H9 (cell line): ENCODE measurements around the gene ZNF593. TPM values are rescaled to one million over a fixed set of nuclear protein-coding genes. Genes with fewer than 3 reads are reported as not detected.

Experiments used
- DNase-seq: peaks from one replicate; pipeline ENCODE4 v3.0.0-alpha.2; 2017
- H2AFZ ChIP-seq: one replicate; pipeline ENCODE4 v1.6.1; 2013; ENCODE audit warnings: mild to moderate bottlenecking, low read length, control low read depth, moderate library complexity
- H2AK5ac ChIP-seq: 2 replicates; pipeline ENCODE4 v1.6.1; 2013; ENCODE audit warnings: low read length, control low read depth, mixed read lengths; ENCODE audit not compliant: insufficient read length
- H2BK120ac ChIP-seq: one replicate; pipeline ENCODE4 v1.6.1; 2013; ENCODE audit warnings: low read depth, mild to moderate bottlenecking, low read length, control low read depth, inconsistent platforms; ENCODE audit not compliant: poor library complexity, severe bottlenecking
- H2BK12ac ChIP-seq: 2 replicates; pipeline ENCODE4 v1.6.1; 2013; ENCODE audit warnings: low read length, control low read depth, mixed read lengths, low read depth; ENCODE audit not compliant: insufficient read length
- H2BK15ac ChIP-seq: 2 replicates; pipeline ENCODE4 v1.6.1; 2013; ENCODE audit warnings: low read depth, low read length, control low read depth
- H2BK20ac ChIP-seq: one replicate; pipeline ENCODE4 v1.6.1; 2013; ENCODE audit warnings: low read depth, mild to moderate bottlenecking, low read length, control low read depth, inconsistent platforms; ENCODE audit not compliant: poor library complexity, severe bottlenecking
- H2BK5ac ChIP-seq: 2 replicates; pipeline ENCODE4 v1.6.1; 2013; ENCODE audit warnings: low read length, control low read depth, mixed read lengths; ENCODE audit not compliant: insufficient read length
- H3K14ac ChIP-seq: 2 replicates; pipeline ENCODE4 v1.6.1; 2013; ENCODE audit warnings: low read length, control low read depth; ENCODE audit not compliant: insufficient read depth
- H3K18ac ChIP-seq: 2 replicates; pipeline ENCODE4 v1.6.1; 2013; ENCODE audit warnings: low read depth, mild to moderate bottlenecking, mixed read lengths, low read length, control low read depth; ENCODE audit not compliant: insufficient read length
- H3K23ac ChIP-seq: 2 replicates; pipeline ENCODE4 v1.6.1; 2013; ENCODE audit warnings: low read length, control low read depth, mixed read lengths, low read depth; ENCODE audit not compliant: insufficient read length
- H3K23me2 ChIP-seq: 2 replicates; pipeline ENCODE4 v1.6.1; 2013; ENCODE audit warnings: low read depth, mild to moderate bottlenecking, mixed read lengths, low read length, control low read depth; ENCODE audit not compliant: insufficient read length, poor library complexity, severe bottlenecking
- H3K27ac ChIP-seq: 2 replicates; pipeline ENCODE4 v1.5.1; 2013; ENCODE audit warnings: low read length, control low read depth, mixed read lengths, low read depth; ENCODE audit not compliant: insufficient read length
- H3K27me3 ChIP-seq: 2 replicates; pipeline ENCODE4 v1.6.1; 2013; ENCODE audit warnings: low read length, control low read depth, inconsistent platforms; ENCODE audit not compliant: insufficient read depth
- H3K4ac ChIP-seq: 2 replicates; pipeline ENCODE4 v1.6.1; 2013; ENCODE audit warnings: low read depth, mild to moderate bottlenecking, control low read depth, inconsistent platforms, low read length, moderate library complexity
- H3K4me1 ChIP-seq: 2 replicates; pipeline ENCODE4 v1.6.1; 2013; ENCODE audit warnings: low read length, control low read depth, inconsistent platforms; ENCODE audit not compliant: insufficient read depth
- H3K4me2 ChIP-seq: 2 replicates; pipeline ENCODE4 v1.6.1; 2013; ENCODE audit warnings: low read length, control low read depth, mixed read lengths; ENCODE audit not compliant: insufficient read length, insufficient read depth
- H3K56ac ChIP-seq: 2 replicates; pipeline ENCODE4 v1.6.1; 2013; ENCODE audit warnings: low read depth, mild to moderate bottlenecking, mixed read lengths, low read length, control low read depth; ENCODE audit not compliant: insufficient read length
- H3K79me1 ChIP-seq: 2 replicates; pipeline ENCODE4 v1.6.1; 2013; ENCODE audit warnings: low read depth, mild to moderate bottlenecking, moderate library complexity, low read length, control low read depth, inconsistent platforms; ENCODE audit not compliant: insufficient read depth, poor library complexity, severe bottlenecking
- H3K79me2 ChIP-seq: 2 replicates; pipeline ENCODE4 v1.6.1; 2013; ENCODE audit warnings: low read length, control low read depth, inconsistent platforms; ENCODE audit not compliant: insufficient read depth
- H3K9ac ChIP-seq: 2 replicates; pipeline ENCODE4 v1.6.1; 2013; ENCODE audit warnings: low read length, control low read depth, mixed read lengths; ENCODE audit not compliant: insufficient read length; ENCODE audit errors: extremely low read depth
- H3K9me3 ChIP-seq: one replicate; pipeline ENCODE4 v1.6.1; 2013; ENCODE audit warnings: low read depth, low read length, inconsistent platforms; ENCODE audit not compliant: control insufficient read depth
- H3T11ph ChIP-seq: one replicate; pipeline ENCODE4 v1.6.1; 2013; ENCODE audit warnings: mild to moderate bottlenecking, low read length, control low read depth, inconsistent platforms
- H4K20me1 ChIP-seq: one replicate; pipeline ENCODE4 v1.6.1; 2013; ENCODE audit not compliant: control insufficient read depth, insufficient read length, insufficient read depth
- H4K5ac ChIP-seq: 2 replicates; pipeline ENCODE4 v1.6.1; 2013; ENCODE audit warnings: low read depth, mild to moderate bottlenecking, mixed read lengths, low read length, control low read depth; ENCODE audit not compliant: insufficient read length
- H4K8ac ChIP-seq: replicated peaks from 2 replicates; pipeline ENCODE4 v1.6.1; 2013; ENCODE audit warnings: low read length, control low read depth, mixed read lengths, low read depth; ENCODE audit not compliant: insufficient read length
- H4K91ac ChIP-seq: 2 replicates; pipeline ENCODE4 v1.6.1; 2013; ENCODE audit warnings: low read depth, mild to moderate bottlenecking, moderate library complexity, mixed read lengths, low read length, control low read depth; ENCODE audit not compliant: insufficient read length
- H3K27ac Mint-ChIP-seq, 3 experiments: 2 replicates in 2 of 3; 3 replicates in 1 of 3; pipeline ENCODE4 v1.8.0; 2020 to 2021; ENCODE audit warnings: mixed read lengths in 3 of 3, mild to moderate bottlenecking in 1 of 3, moderate library complexity in 1 of 3
- H3K27me3 Mint-ChIP-seq: 2 replicates; pipeline ENCODE4 v1.8.0; 2021; ENCODE audit warnings: low read depth, mild to moderate bottlenecking, moderate library complexity, mixed read lengths
- H3K36me3 Mint-ChIP-seq, 3 experiments: 2 replicates in 2 of 3; 3 replicates in 1 of 3; pipeline ENCODE4 v1.8.0; 2020 to 2021; ENCODE audit warnings: low read depth in 3 of 3, mixed read lengths in 3 of 3; ENCODE audit not compliant: insufficient read depth in 1 of 3
- H3K4me1 Mint-ChIP-seq, 2 experiments: 2 replicates each; pipeline ENCODE4 v1.8.0; 2020; ENCODE audit warnings: mixed read lengths in 2 of 2
- H3K4me3 Mint-ChIP-seq, 2 experiments: 2 replicates in 1 of 2; 3 replicates in 1 of 2; pipeline ENCODE4 v1.8.0; 2020 to 2021; ENCODE audit warnings: mild to moderate bottlenecking in 2 of 2, mixed read lengths in 2 of 2, moderate library complexity in 1 of 2
- H3K9me3 Mint-ChIP-seq, 2 experiments: 2 replicates in 1 of 2; 3 replicates in 1 of 2; pipeline ENCODE4 v1.8.0; 2020; ENCODE audit warnings: mild to moderate bottlenecking in 2 of 2, mixed read lengths in 2 of 2, moderate library complexity in 1 of 2
- WGBS: extraction: QIAGEN DNeasy Blood & Tissue Kit; methylation state at CpG from one replicate; pipeline ENCODE4 v1.1.7; 2013; ENCODE audit warnings: missing lambda C conversion rate, low lambda C conversion rate, mixed read lengths; ENCODE audit not compliant: insufficient read length; ENCODE audit errors: extremely low coverage; 5-methylcytosine and 5-hydroxymethylcytosine counted together
- total RNA-seq: library from RNA; stranded (reverse); gene quantifications from 2 replicates; pipeline ENCODE4 v1.2.1, GENCODE V29; 2021
- TF ChIP-seq, protein P1 (sequence below): fragments of 200-600 bp; sonication (generic); conservative IDR thresholded peaks from 3 replicates; pipeline ENCODE4 v1.8.0; 2021; ENCODE audit warnings: antibody characterized with exemption, mild to moderate bottlenecking

Gene ZNF593
- total RNA-seq, 1 experiment from 2014 or later = 48.2 TPM

DNA sequence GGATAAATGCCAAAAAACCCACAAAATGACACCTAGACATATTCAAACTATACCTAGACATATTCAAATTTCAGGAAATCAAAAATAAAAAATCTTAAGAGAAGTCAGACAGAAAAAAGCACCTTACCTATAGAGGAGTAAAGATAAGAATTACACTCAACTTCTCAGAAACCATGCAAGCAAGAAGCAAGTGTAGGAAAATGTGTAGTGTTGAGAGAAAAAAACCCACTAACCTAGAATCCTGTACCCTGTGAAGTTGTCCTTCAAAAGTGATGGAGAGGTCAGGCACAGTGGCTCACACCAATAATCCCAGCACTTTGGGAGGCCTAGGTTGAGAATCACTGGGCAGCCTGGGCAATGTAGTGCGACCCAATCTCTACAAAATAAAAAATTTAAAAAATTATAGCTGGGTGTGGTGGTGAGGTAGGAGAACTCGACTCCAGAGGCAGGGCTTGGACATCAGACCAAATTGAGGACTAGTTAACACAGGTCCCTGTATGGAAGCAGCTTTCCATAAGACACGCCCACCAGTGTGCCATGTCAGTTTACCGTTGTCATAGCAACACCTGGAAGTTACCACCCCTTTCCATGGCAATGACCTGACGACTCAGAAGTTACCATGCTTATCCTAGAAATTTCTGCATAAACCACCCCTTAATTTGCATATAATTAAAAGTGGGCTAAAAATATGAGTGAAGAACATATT lies 37.4 kb upstream of the ZNF593 start:
- Histone ChIP-seq H2BK20ac (no peak overlapping the region), H3K4ac (no peak overlapping the region), H3K18ac (no peak overlapping the region), H2BK5ac (no peak overlapping the region), H3K79me2 (no peaks in the 10 kb centered on the region), H3K27ac (no peak overlapping the region), H3K9ac (no peak overlapping the region), H3K4me1 (no peaks in the 10 kb centered on the region), H2AK5ac (no peak overlapping the region), H3K27me3 (no peaks in the 10 kb centered on the region), H2BK12ac (no peak overlapping the region), H3K4me2 (no peak overlapping the region), H3K14ac (no peak overlapping the region), H3K23me2 (no peaks in the 10 kb centered on the region), H4K5ac (no peak overlapping the region), H3K79me1 (no peaks in the 10 kb centered on the region), H2AFZ (no peak overlapping the region), H3K56ac (no peak overlapping the region), H4K8ac (no peak overlapping the region), H3K23ac (no peak overlapping the region), H4K91ac (no peak overlapping the region), H4K20me1 (no peaks in the 10 kb centered on the region), H2BK120ac (no peak overlapping the region), H3K9me3 (no peaks in the 10 kb centered on the region), H2BK15ac (no peak overlapping the region), H3T11ph (no peak overlapping the region)
- H3K27ac Mint-ChIP-seq = no peak overlapping the region; a peak in 1 of 7 replicates
- H3K27me3 Mint-ChIP-seq = peaks cover 2% of the 10 kb centered on the region
- TF ChIP-seq, protein P1, sequence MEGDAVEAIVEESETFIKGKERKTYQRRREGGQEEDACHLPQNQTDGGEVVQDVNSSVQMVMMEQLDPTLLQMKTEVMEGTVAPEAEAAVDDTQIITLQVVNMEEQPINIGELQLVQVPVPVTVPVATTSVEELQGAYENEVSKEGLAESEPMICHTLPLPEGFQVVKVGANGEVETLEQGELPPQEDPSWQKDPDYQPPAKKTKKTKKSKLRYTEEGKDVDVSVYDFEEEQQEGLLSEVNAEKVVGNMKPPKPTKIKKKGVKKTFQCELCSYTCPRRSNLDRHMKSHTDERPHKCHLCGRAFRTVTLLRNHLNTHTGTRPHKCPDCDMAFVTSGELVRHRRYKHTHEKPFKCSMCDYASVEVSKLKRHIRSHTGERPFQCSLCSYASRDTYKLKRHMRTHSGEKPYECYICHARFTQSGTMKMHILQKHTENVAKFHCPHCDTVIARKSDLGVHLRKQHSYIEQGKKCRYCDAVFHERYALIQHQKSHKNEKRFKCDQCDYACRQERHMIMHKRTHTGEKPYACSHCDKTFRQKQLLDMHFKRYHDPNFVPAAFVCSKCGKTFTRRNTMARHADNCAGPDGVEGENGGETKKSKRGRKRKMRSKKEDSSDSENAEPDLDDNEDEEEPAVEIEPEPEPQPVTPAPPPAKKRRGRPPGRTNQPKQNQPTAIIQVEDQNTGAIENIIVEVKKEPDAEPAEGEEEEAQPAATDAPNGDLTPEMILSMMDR = no peak
- H3K9me3 Mint-ChIP-seq = peaks cover 0 to 2% of the 10 kb centered on the region in 2 experiments; a peak in 2 of 5 replicates
- H3K4me3 Mint-ChIP-seq = no peak overlapping the region
- H3K4me1 Mint-ChIP-seq = peaks cover 0 to 4% of the 10 kb centered on the region in 2 experiments; a peak in 2 of 4 replicates
- no peaks in the 10 kb centered on the region for H3K36me3 Mint-ChIP-seq
- WGBS = no CpG with 5 or more reads among the region's 5 CpGs
- peak; percentile 54 for DNase-seq
